Karpas-422 (cell line): ENCODE results near the gene EBF3. TPM values are rescaled to one million over a fixed set of nuclear protein-coding genes. Genes with fewer than 3 reads are reported as not detected.

Experiments used
- DNase-seq: peaks from one replicate; pipeline ENCODE4 v3.0.0-alpha.2; 2015
- H2AFZ ChIP-seq: fragments of 200-600 bp; sonication (generic); 2 replicates; pipeline ENCODE4 v1.6.1; 2014; ENCODE audit warnings: antibody characterized with exemption, low read length, mixed read lengths
- H3K27ac ChIP-seq: fragments of 200-600 bp; sonication (generic); 2 replicates; pipeline ENCODE4 v1.5.1; 2014; ENCODE audit warnings: mild to moderate bottlenecking, low read length, moderate library complexity
- H3K27me3 ChIP-seq: fragments of 200-600 bp; sonication (generic); 2 replicates; pipeline ENCODE4 v1.6.1; 2014; ENCODE audit warnings: low read length, mixed read lengths
- H3K36me3 ChIP-seq: fragments of 200-600 bp; sonication (generic); 2 replicates; pipeline ENCODE4 v1.6.1; 2014; ENCODE audit warnings: low read length, mixed read lengths; ENCODE audit not compliant: insufficient read depth
- H3K4me1 ChIP-seq: fragments of 200-600 bp; sonication (generic); 2 replicates; pipeline ENCODE4 v1.6.1; 2014; ENCODE audit warnings: mild to moderate bottlenecking, low read length, mixed read lengths
- H3K4me2 ChIP-seq: fragments of 200-600 bp; sonication (generic); 2 replicates; pipeline ENCODE4 v1.6.1; 2014; ENCODE audit warnings: low read length, low read depth, mild to moderate bottlenecking; ENCODE audit not compliant: poor library complexity, severe bottlenecking
- H3K4me3 ChIP-seq: fragments of 200-600 bp; sonication (generic); 2 replicates; pipeline ENCODE4 v1.5.1; 2014; ENCODE audit warnings: mild to moderate bottlenecking, antibody characterized with exemption, low read length, mixed read lengths
- H3K79me2 ChIP-seq: fragments of 200-600 bp; sonication (generic); 2 replicates; pipeline ENCODE4 v1.6.1; 2014; ENCODE audit warnings: mild to moderate bottlenecking, low read length, mixed read lengths
- H3K9ac ChIP-seq: fragments of 200-600 bp; sonication (generic); 2 replicates; pipeline ENCODE4 v1.6.0; 2014; ENCODE audit warnings: low read length
- H3K9me2 ChIP-seq: fragments of 200-600 bp; sonication (generic), shearing (Covaris generic); replicated peaks from 2 replicates; pipeline ENCODE4 v1.6.0; 2014; ENCODE audit warnings: mild to moderate bottlenecking, low read length, moderate library complexity; ENCODE audit not compliant: insufficient read depth
- H3K9me3 ChIP-seq: fragments of 300-700, 200-600 bp; sonication (generic); 2 replicates; pipeline ENCODE4 v1.6.1; 2014; ENCODE audit warnings: low read length, mixed read lengths
- H4K20me1 ChIP-seq: fragments of 200-600 bp; sonication (generic); 2 replicates; pipeline ENCODE4 v1.6.1; 2014; ENCODE audit warnings: mild to moderate bottlenecking, antibody characterized with exemption, low read length, low read depth; ENCODE audit not compliant: insufficient read depth
- small RNA-seq: library from RNA; depleted of rRNA; stranded (forward); fragments of <200 nt; gene quantifications from one replicate; pipeline ENCODE3, GENCODE V24; 2014
- total RNA-seq: library from RNA; depleted of rRNA; stranded (reverse); fragments of >200 nt; shearing (Covaris generic); gene quantifications from 2 replicates; pipeline ENCODE4 v1.2.3, GENCODE V29; 2014; ENCODE audit warnings: low replicate concordance; rRNA removed

Gene EBF3
- total RNA-seq, 1 experiment from 2014 or later, result not detected

GRCh38 chr10:129790715-129791446 lies 173.2 kb downstream of the EBF3 start:
- Histone ChIP-seq H3K4me1 (no peaks in the 10 kb centered on the region), H3K9me3 (peaks cover 5% of the 10 kb centered on the region), H3K9ac (no peak overlapping the region), H3K4me2 (no peak overlapping the region), H2AFZ (no peak overlapping the region), H3K9me2 (no peaks in the 10 kb centered on the region), H4K20me1 (no peaks in the 10 kb centered on the region), H3K79me2 (no peaks in the 10 kb centered on the region), H3K4me3 (no peak overlapping the region), H3K27me3 (no peaks in the 10 kb centered on the region), H3K27ac (no peak overlapping the region), H3K36me3 (no peaks in the 10 kb centered on the region)
- DNase-seq, result no peak

- Histone ChIP-seq H3K27me3 (no peaks in the 10 kb centered on the region), H3K4me3 (no peak overlapping the region), H3K9me3 (peaks cover 14% of the 10 kb centered on the region), H3K9me2 (no peaks in the 10 kb centered on the region), H3K36me3 (no peaks in the 10 kb centered on the region), H3K4me1 (no peaks in the 10 kb centered on the region), H3K79me2 (no peaks in the 10 kb centered on the region), H4K20me1 (no peaks in the 10 kb centered on the region), H2AFZ (no peak overlapping the region), H3K4me2 (no peak overlapping the region), H3K27ac (no peak overlapping the region), H3K9ac (no peak overlapping the region)
- no peak for DNase-seq
Observed at GRCh38 chr10:129788215-129788614, 175.9 kb downstream of the EBF3 start.

DNA sequence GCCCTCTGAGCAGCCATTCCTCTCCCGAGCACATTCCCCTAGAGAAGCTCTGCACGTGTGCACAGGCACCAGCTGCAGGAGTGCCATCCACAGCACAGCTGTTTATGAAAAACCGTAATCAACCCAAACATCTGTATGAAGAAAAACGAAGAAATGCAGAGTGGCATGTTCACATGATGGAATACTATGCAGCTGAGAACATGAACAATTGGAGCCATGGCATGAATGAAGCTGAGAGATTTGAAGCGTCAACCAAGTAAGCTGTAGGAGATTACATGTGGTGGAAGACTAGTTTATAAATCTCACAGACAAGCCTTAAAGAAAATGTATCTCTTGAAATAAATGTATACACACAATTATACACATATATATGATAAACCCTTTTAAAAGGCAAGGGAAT lies 176.5 kb downstream of the EBF3 start:
- H3K79me2 ChIP-seq, result no peaks in the 10 kb centered on the region
- DNase-seq, result no peak
- no peaks in the 10 kb centered on the region for H3K27me3 ChIP-seq
- no peaks in the 10 kb centered on the region for H3K9me2 ChIP-seq
- no peaks in the 10 kb centered on the region for H3K36me3 ChIP-seq
- no peak overlapping the region for H2AFZ ChIP-seq
- no peaks in the 10 kb centered on the region for H4K20me1 ChIP-seq
- H3K4me2 ChIP-seq, result no peak overlapping the region
- H3K27ac ChIP-seq, result no peak overlapping the region
- no peak overlapping the region for H3K9ac ChIP-seq
- no peaks in the 10 kb centered on the region for H3K4me1 ChIP-seq
- peaks cover 14% of the 10 kb centered on the region for H3K9me3 ChIP-seq
- no peak overlapping the region for H3K4me3 ChIP-seq

- no peaks in the 10 kb centered on the region for H3K9me2 ChIP-seq
- no peak for DNase-seq
- H3K9me3 ChIP-seq, result peaks cover 17% of the 10 kb centered on the region
- no peak overlapping the region for H3K4me2 ChIP-seq
- H3K27me3 ChIP-seq, result no peaks in the 10 kb centered on the region
- H3K9ac ChIP-seq, result no peak overlapping the region
- H3K79me2 ChIP-seq, result no peaks in the 10 kb centered on the region
- no peaks in the 10 kb centered on the region for H4K20me1 ChIP-seq
- no peak overlapping the region for H2AFZ ChIP-seq
- H3K27ac ChIP-seq, result no peak overlapping the region
- no peaks in the 10 kb centered on the region for H3K4me1 ChIP-seq
- no peak overlapping the region for H3K4me3 ChIP-seq
- no peaks in the 10 kb centered on the region for H3K36me3 ChIP-seq
Observed at GRCh38 chr10:129786216-129786615, 177.9 kb downstream of the EBF3 start.

GRCh38 chr10:129785536-129785981 lies 178.5 kb downstream of the EBF3 start:
- Histone ChIP-seq H3K36me3 (no peaks in the 10 kb centered on the region), H3K9ac (no peak overlapping the region), H4K20me1 (no peaks in the 10 kb centered on the region), H3K4me2 (no peak overlapping the region), H2AFZ (no peak overlapping the region), H3K9me2 (no peaks in the 10 kb centered on the region), H3K4me1 (no peaks in the 10 kb centered on the region), H3K27ac (no peak overlapping the region), H3K79me2 (no peaks in the 10 kb centered on the region), H3K27me3 (no peaks in the 10 kb centered on the region), H3K9me3 (peaks cover 19% of the 10 kb centered on the region), H3K4me3 (no peak overlapping the region)
- no peak for DNase-seq

Small RNA genes within 50 kb of the gene (small RNA-seq; reads per million reads assigned to genes)
- gene AL354950.2 (not detected), gene MIR4297 (not detected)

Other genes with a start within 250 kb of the EBF3 start
- 0.75 and 3.9 TPM in 2 replicates for gene C10orf143, start 146.6 kb upstream of the EBF3 start, total RNA-seq
- 86.8 and 90.2 TPM in 2 replicates for gene GLRX3, start 172.1 kb upstream of the EBF3 start, total RNA-seq